ENCODE data around the gene AP5Z1. TPM values are rescaled to one million over a fixed set of nuclear protein-coding genes. Genes with fewer than 3 reads are reported as not detected.

AP5Z1 gene
- total RNA-seq, 1 experiment from 2014 or later = 35.6 TPM

DNA sequence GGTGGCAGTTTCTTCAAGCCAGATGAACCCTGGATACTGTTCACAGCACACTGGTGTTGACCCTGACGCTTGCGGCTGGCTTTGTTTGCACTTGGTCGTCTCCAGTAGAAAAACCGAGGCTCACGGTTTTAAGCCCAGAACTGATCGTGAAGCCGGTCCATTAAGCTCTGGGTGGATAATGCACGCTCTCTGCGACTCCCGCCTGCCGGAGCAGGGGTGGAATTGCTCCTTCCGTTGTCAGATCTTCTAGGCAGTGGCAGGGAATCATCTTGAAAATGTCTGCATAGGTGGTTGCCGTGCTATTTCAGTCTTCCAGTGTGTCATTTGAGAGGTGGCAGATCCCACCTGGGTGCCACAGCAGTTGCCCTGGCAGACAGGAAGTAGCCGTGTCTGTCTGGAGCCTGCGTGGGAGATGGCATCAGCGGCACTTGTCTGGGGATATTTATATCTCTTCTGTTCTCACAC lies 35.9 kb upstream of the AP5Z1 start:
- H3K4me1 ChIP-seq (ENCODE audit: insufficient read depth, low read length, poor library complexity, severe bottlenecking) = peaks cover 31% of the 10 kb centered on the region
- no TSS peak for BruUV-seq (replicated peaks)
- peak; percentile 84 for DNase-seq (ENCODE audit: low spot score)
- H3K4me3 ChIP-seq (ENCODE audit: low read depth, low read length, poor library complexity, severe bottlenecking) = peak overlapping the region; percentile 28
- ChIA-PET POLR2A (ENCODE audit: low non-redundant PET) (no interaction called here), CTCF (no interaction called here)
- intact Hi-C loops (cut with micrococcal nuclease; ENCODE audit: unreplicated experiment) = loop anchor here (5.0 kb wide), 1 partner anchor 52 kb away; no protein-coding TSS in a partner anchor
- no peak for TF ChIP-seq EZH2 (IDR thresholded peaks at IDR 0.05; ENCODE audit: borderline replicate concordance, low read depth, low read length, poor library complexity, severe bottlenecking)
- TF ChIP-seq, protein P1, sequence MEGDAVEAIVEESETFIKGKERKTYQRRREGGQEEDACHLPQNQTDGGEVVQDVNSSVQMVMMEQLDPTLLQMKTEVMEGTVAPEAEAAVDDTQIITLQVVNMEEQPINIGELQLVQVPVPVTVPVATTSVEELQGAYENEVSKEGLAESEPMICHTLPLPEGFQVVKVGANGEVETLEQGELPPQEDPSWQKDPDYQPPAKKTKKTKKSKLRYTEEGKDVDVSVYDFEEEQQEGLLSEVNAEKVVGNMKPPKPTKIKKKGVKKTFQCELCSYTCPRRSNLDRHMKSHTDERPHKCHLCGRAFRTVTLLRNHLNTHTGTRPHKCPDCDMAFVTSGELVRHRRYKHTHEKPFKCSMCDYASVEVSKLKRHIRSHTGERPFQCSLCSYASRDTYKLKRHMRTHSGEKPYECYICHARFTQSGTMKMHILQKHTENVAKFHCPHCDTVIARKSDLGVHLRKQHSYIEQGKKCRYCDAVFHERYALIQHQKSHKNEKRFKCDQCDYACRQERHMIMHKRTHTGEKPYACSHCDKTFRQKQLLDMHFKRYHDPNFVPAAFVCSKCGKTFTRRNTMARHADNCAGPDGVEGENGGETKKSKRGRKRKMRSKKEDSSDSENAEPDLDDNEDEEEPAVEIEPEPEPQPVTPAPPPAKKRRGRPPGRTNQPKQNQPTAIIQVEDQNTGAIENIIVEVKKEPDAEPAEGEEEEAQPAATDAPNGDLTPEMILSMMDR (conservative IDR thresholded peaks at IDR 0.05; ENCODE audit: low read depth, low read length) = peak; percentile 61
- H3K27ac ChIP-seq (ENCODE audit: low read depth, low read length, poor library complexity, severe bottlenecking) = peak overlapping the region; percentile 83
- H3K27me3 ChIP-seq (replicated peaks; ENCODE audit: insufficient read depth, low read depth, low read length, poor library complexity) = no peaks in the 10 kb centered on the region
- H3K9me3 ChIP-seq (ENCODE audit: low read depth, low read length, poor library complexity, severe bottlenecking) = no peaks in the 10 kb centered on the region
- H3K36me3 ChIP-seq (ENCODE audit: insufficient read depth, low read length, poor library complexity, severe bottlenecking) = peaks cover 5% of the 10 kb centered on the region

DNA sequence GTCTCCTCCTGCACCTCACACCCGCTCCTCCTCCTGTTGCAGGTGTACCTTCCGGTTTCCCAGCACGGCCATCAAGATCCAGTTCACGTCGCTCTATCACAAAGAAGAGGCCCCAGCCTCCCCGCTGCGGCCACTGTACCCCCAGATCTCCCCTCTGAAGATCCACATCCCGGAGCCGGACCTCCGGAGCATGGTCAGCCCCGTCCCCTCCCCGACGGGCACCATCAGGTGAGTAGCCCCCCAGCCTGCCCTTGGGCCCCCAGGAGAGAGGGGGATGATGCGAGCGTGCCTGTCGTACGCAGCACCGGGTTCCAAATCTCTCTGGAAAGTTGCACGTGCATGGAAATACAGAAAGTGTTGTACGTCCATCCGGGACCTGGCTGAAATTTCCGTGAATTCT lies 34.6 kb upstream of the AP5Z1 start:
- intact Hi-C loops (cut with micrococcal nuclease; ENCODE audit: unreplicated experiment) = no loop called here
- H3K9me3 ChIP-seq (ENCODE audit: low read depth, low read length, poor library complexity, severe bottlenecking) = no peaks in the 10 kb centered on the region
- TF ChIP-seq, protein P1 (conservative IDR thresholded peaks at IDR 0.05; ENCODE audit: low read depth, low read length) = no peak
- no peak for TF ChIP-seq EZH2 (IDR thresholded peaks at IDR 0.05; ENCODE audit: borderline replicate concordance, low read depth, low read length, poor library complexity, severe bottlenecking)
- H3K27ac ChIP-seq (ENCODE audit: low read depth, low read length, poor library complexity, severe bottlenecking) = no peak overlapping the region
- DNase-seq (ENCODE audit: low spot score) = no peak
- H3K27me3 ChIP-seq (replicated peaks; ENCODE audit: insufficient read depth, low read depth, low read length, poor library complexity) = no peaks in the 10 kb centered on the region
- CTCF ChIA-PET = no interaction called here
- no peak overlapping the region for H3K4me3 ChIP-seq (ENCODE audit: low read depth, low read length, poor library complexity, severe bottlenecking)
- no TSS peak for BruUV-seq (replicated peaks)
- POLR2A ChIA-PET (ENCODE audit: low non-redundant PET) = no interaction called here
- H3K36me3 ChIP-seq (ENCODE audit: insufficient read depth, low read length, poor library complexity, severe bottlenecking) = peaks cover 9% of the 10 kb centered on the region
- H3K4me1 ChIP-seq (ENCODE audit: insufficient read depth, low read length, poor library complexity, severe bottlenecking) = peaks cover 40% of the 10 kb centered on the region

DNA sequence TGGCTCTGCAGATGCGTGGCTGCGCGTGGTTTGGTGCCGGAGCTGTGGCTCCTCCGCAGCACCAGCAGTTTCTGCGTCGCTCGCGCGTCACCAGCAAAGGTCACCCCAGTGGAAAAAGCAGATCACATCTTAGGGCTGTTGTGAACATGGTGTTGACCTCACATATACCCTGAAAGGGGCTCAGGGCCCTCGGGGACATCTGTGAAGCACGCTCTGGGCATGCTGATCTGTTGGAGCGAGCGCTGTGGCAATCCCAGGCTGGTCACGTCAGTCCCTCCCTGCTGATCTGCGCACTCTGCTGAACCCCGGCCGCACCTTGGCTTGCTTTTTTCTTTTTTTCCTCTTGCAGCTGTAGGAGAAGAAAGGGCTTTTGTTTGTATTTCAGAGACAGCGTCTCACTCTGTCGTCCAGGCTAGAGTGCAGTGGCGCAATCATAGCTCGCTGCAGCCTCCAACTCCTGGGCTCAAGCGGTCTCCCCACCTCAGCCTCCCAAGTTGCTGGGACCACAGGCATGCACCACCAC lies 33.3 kb upstream of the AP5Z1 start:
- H3K4me3 ChIP-seq (ENCODE audit: low read depth, low read length, poor library complexity, severe bottlenecking) = no peak overlapping the region
- peaks cover 43% of the 10 kb centered on the region for H3K4me1 ChIP-seq (ENCODE audit: insufficient read depth, low read length, poor library complexity, severe bottlenecking)
- POLR2A ChIA-PET (ENCODE audit: low non-redundant PET) = no interaction called here
- intact Hi-C loops (cut with micrococcal nuclease; ENCODE audit: unreplicated experiment) = no loop called here
- no peaks in the 10 kb centered on the region for H3K9me3 ChIP-seq (ENCODE audit: low read depth, low read length, poor library complexity, severe bottlenecking)
- no peaks in the 10 kb centered on the region for H3K27me3 ChIP-seq (replicated peaks; ENCODE audit: insufficient read depth, low read depth, low read length, poor library complexity)
- no peak overlapping the region for H3K27ac ChIP-seq (ENCODE audit: low read depth, low read length, poor library complexity, severe bottlenecking)
- BruUV-seq (replicated peaks) = no TSS peak
- TF ChIP-seq EZH2 (IDR thresholded peaks at IDR 0.05; ENCODE audit: borderline replicate concordance, low read depth, low read length, poor library complexity, severe bottlenecking) = no peak
- TF ChIP-seq, protein P1 (conservative IDR thresholded peaks at IDR 0.05; ENCODE audit: low read depth, low read length) = no peak
- no peak for DNase-seq (ENCODE audit: low spot score)
- peaks cover 14% of the 10 kb centered on the region for H3K36me3 ChIP-seq (ENCODE audit: insufficient read depth, low read length, poor library complexity, severe bottlenecking)
- CTCF ChIA-PET = no interaction called here
